Right atrium auricular region (tissue), 2 donors: ENCODE measurements around the gene ERCC4. TPM values are rescaled to one million over a fixed set of nuclear protein-coding genes. Genes with fewer than 3 reads are reported as not detected.

ENCODE experiments used
- DNase-seq: peaks from one replicate; pipeline ENCODE4 v3.0.0-alpha.2; 2019; ENCODE audit warnings: low spot score
- H3K27ac ChIP-seq, 2 donors: fragments of 200-600 bp; sonication (generic); 1 replicate in 1 of 2; 2 replicates in 1 of 2; pipeline ENCODE4 v1.5.1; 2016 to 2019
- H3K27me3 ChIP-seq, 2 donors: fragments of 200-600 bp; sonication (generic); one replicate each; pipeline versions ENCODE4 v1.5.1 to v1.6.0; 2017 to 2019
- H3K36me3 ChIP-seq: fragments of 200-600 bp; sonication (generic); one replicate; pipeline ENCODE4 v1.5.1; 2016
- H3K4me1 ChIP-seq, 2 donors: fragments of 200-600 bp; sonication (generic); one replicate each; pipeline versions ENCODE4 v1.5.1 to v1.6.0; 2017 to 2019
- H3K4me3 ChIP-seq, 2 donors: fragments of 200-600 bp; sonication (generic); 1 replicate in 1 of 2; 2 replicates in 1 of 2; pipeline ENCODE4 v1.5.1; 2017 to 2019; ENCODE audit warnings: mild to moderate bottlenecking in 1 of 2, moderate library complexity in 1 of 2
- H3K9me3 ChIP-seq, 2 donors: fragments of 200-600 bp; sonication (generic); one replicate each; pipeline ENCODE4 v1.5.1; 2019
- total RNA-seq, 2 donors: library from RNA; depleted of rRNA; stranded (reverse); fragments of >200 nt; gene quantifications; one replicate each; pipeline ENCODE4 v1.1.0, GENCODE V29; 2016
- TF ChIP-seq, protein P1 (sequence below), 2 donors: fragments of 200-600 bp; sonication (generic); IDR thresholded peaks; one replicate each; pipeline ENCODE4 v1.5.1; 2019; ENCODE audit warnings: antibody characterized with exemption in 2 of 2

Gene ERCC4
- total RNA-seq, 2 donors from 2014 or later, result 7.5 to 9.4 TPM

GRCh38 chr16:13958474-13958873 is 38.5 kb downstream of the ERCC4 start:
- Histone ChIP-seq H3K27ac (peak overlapping the region in 1 of 2 donors; percentile 79), H3K36me3 (no peaks in the 10 kb centered on the region), H3K4me1 (peaks cover 0 to 20% of the 10 kb centered on the region in 2 donors), H3K27me3 (no peaks in the 10 kb centered on the region), H3K9me3 (no peaks in the 10 kb centered on the region), H3K4me3 (no peak overlapping the region)
- no peak for DNase-seq
- TF ChIP-seq, protein P1, sequence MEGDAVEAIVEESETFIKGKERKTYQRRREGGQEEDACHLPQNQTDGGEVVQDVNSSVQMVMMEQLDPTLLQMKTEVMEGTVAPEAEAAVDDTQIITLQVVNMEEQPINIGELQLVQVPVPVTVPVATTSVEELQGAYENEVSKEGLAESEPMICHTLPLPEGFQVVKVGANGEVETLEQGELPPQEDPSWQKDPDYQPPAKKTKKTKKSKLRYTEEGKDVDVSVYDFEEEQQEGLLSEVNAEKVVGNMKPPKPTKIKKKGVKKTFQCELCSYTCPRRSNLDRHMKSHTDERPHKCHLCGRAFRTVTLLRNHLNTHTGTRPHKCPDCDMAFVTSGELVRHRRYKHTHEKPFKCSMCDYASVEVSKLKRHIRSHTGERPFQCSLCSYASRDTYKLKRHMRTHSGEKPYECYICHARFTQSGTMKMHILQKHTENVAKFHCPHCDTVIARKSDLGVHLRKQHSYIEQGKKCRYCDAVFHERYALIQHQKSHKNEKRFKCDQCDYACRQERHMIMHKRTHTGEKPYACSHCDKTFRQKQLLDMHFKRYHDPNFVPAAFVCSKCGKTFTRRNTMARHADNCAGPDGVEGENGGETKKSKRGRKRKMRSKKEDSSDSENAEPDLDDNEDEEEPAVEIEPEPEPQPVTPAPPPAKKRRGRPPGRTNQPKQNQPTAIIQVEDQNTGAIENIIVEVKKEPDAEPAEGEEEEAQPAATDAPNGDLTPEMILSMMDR (IDR thresholded peaks at IDR 0.05), result no peak

- Histone ChIP-seq H3K9me3 (no peaks in the 10 kb centered on the region), H3K36me3 (no peaks in the 10 kb centered on the region), H3K27me3 (no peaks in the 10 kb centered on the region), H3K4me1 (peaks cover 0 to 20% of the 10 kb centered on the region in 2 donors), H3K4me3 (no peak overlapping the region), H3K27ac (no peak overlapping the region)
- TF ChIP-seq, protein P1 (IDR thresholded peaks at IDR 0.05), result no peak
- DNase-seq, result no peak
Observed at GRCh38 chr16:13959626-13960025, 39.7 kb downstream of the ERCC4 start.

- Histone ChIP-seq H3K4me3 (no peak overlapping the region), H3K27me3 (no peaks in the 10 kb centered on the region), H3K27ac (no peak overlapping the region), H3K4me1 (peaks cover 0 to 18% of the 10 kb centered on the region in 2 donors), H3K9me3 (no peaks in the 10 kb centered on the region), H3K36me3 (no peaks in the 10 kb centered on the region)
- DNase-seq, result no peak
- TF ChIP-seq, protein P1 (IDR thresholded peaks at IDR 0.05), result no peak
Observed at GRCh38 chr16:13961099-13961811, 41.3 kb downstream of the ERCC4 start.

GRCh38 chr16:13962232-13962631 is 42.3 kb downstream of the ERCC4 start:
- H3K27ac ChIP-seq, result no peak overlapping the region
- peaks cover 0 to 11% of the 10 kb centered on the region in 2 donors for H3K4me1 ChIP-seq
- TF ChIP-seq, protein P1 (IDR thresholded peaks at IDR 0.05), result no peak
- no peaks in the 10 kb centered on the region for H3K27me3 ChIP-seq
- H3K9me3 ChIP-seq, result no peaks in the 10 kb centered on the region
- H3K36me3 ChIP-seq, result no peaks in the 10 kb centered on the region
- no peak for DNase-seq
- no peak overlapping the region for H3K4me3 ChIP-seq

DNA sequence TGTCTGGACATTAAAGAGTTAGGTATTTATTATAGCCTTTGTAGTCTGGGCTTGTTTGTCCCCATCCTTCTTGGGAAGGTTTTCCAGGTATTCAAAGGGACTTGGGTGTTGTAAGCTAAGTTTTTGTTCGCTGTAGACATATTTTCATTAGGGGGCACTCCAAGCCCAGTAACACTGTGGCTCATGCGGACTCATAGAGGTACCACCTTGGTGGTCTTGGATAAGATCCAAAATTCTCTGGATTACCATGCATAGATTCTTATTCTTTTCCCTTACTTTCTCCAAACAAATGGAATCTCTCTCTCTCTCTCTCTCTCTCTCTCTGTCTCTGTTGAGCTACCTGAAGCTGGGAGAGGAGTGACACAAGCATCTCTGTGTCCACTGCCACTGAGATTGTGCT is 48.9 kb downstream of the ERCC4 start:
- Histone ChIP-seq H3K27me3 (no peaks in the 10 kb centered on the region), H3K4me3 (no peak overlapping the region), H3K4me1 (no peaks in the 10 kb centered on the region), H3K9me3 (peaks cover 0 to 13% of the 10 kb centered on the region in 2 donors), H3K27ac (no peak overlapping the region), H3K36me3 (no peaks in the 10 kb centered on the region)
- DNase-seq, result no peak
- TF ChIP-seq, protein P1 (IDR thresholded peaks at IDR 0.05), result no peak

- DNase-seq, result no peak
- H3K27ac ChIP-seq, result no peak overlapping the region
- TF ChIP-seq, protein P1 (IDR thresholded peaks at IDR 0.05), result no peak
- H3K36me3 ChIP-seq, result no peaks in the 10 kb centered on the region
- H3K4me1 ChIP-seq, result no peaks in the 10 kb centered on the region
- H3K4me3 ChIP-seq, result no peak overlapping the region
- H3K9me3 ChIP-seq, result peaks cover 0 to 13% of the 10 kb centered on the region in 2 donors
- no peaks in the 10 kb centered on the region for H3K27me3 ChIP-seq
Observed at GRCh38 chr16:13969711-13970110, 49.8 kb downstream of the ERCC4 start.
